Measurements from ENCODE around the gene CACNA1D. TPM values are rescaled to one million over a fixed set of nuclear protein-coding genes. Genes with fewer than 3 reads are reported as not detected.

CACNA1D gene
- total RNA-seq, 4 donors from 2014 or later, result 0.75 to 2.5 (median 1.2) TPM

GRCh38 chr3:53828581-53828980 is 334.2 kb downstream of the CACNA1D start:
- intact Hi-C loops (cut with DNase I), result no loop called here
- H3K36me3 ChIP-seq, result peaks cover 0 to under 1% (median 0%) of the 10 kb centered on the region in 4 donors
- no peak overlapping the region for H3K27ac ChIP-seq (replicated peaks in 1 of 4)
- WGBS, result 91% methylated on average over 1 of the region's 1 CpG
- H3K4me1 ChIP-seq, result no peaks in the 10 kb centered on the region
- H3K9me3 ChIP-seq, result no peaks in the 10 kb centered on the region
- TF ChIP-seq EP300 (IDR thresholded peaks at IDR 0.05), result no peak
- no peak for TF ChIP-seq CTCF (IDR thresholded peaks at IDR 0.05)
- no peak for TF ChIP-seq POLR2A (IDR thresholded peaks at IDR 0.05; ENCODE audit: low read depth)
- TF ChIP-seq POLR2AphosphoS5 (IDR thresholded peaks at IDR 0.05), result no peak
- no peak overlapping the region for H3K4me3 ChIP-seq
- no peaks in the 10 kb centered on the region for H3K27me3 ChIP-seq
- no peak for DNase-seq (ENCODE audit: extremely low spot score)

DNA sequence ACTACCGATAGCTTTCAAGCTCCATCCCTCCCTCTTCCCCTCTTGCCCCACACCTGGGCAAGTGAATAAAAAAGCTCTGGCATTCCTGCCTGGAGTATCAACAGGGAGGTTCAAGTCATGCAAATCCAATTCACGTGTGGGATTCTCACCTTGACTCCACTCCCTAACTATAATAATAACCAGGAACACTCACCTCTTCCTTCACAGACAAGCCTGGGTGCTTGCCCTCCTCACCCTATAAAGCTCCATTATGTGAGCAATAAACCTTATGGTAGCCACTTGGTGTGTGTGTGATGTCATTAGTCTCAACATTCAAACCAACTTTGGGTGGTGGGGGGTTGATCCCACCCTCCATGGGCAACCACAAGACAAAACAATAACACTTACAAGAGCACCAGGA is 335.2 kb downstream of the CACNA1D start:
- TF ChIP-seq POLR2AphosphoS5 (IDR thresholded peaks at IDR 0.05), result no peak
- TF ChIP-seq POLR2A (IDR thresholded peaks at IDR 0.05; ENCODE audit: low read depth), result no peak
- no peak for TF ChIP-seq CTCF (IDR thresholded peaks at IDR 0.05)
- no peak for TF ChIP-seq EP300 (IDR thresholded peaks at IDR 0.05)
- WGBS, result 84% methylated on average over 2 of the region's 2 CpGs
- H3K4me1 ChIP-seq, result no peaks in the 10 kb centered on the region
- no peak overlapping the region for H3K4me3 ChIP-seq
- intact Hi-C loops (cut with DNase I), result no loop called here
- H3K27ac ChIP-seq (replicated peaks in 1 of 4), result no peak overlapping the region
- no peaks in the 10 kb centered on the region for H3K36me3 ChIP-seq
- no peaks in the 10 kb centered on the region for H3K9me3 ChIP-seq
- no peaks in the 10 kb centered on the region for H3K27me3 ChIP-seq
- DNase-seq (ENCODE audit: extremely low spot score), result no peak

DNA sequence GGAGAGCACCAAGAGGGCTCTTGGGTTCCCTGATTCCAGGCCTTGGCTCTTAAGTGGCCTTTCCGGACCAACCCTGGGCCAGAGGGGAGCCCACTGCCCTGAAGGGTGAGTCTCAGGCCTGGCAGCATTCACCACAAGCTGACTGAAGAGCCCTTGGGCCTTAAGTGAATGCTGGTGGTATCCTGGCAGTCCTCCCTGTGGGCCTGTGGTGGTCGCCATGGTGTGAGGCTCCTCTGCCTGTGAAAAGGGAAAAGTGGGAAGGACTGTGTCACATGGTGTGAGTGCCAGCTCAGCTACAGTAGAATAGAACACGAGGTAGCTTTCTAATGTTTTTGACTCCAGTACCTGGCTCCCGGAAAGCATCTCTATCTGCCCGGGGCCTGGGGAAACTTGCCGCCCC is 336.5 kb downstream of the CACNA1D start:
- 94% methylated on average over 5 of the region's 6 CpGs for WGBS
- TF ChIP-seq POLR2A (IDR thresholded peaks at IDR 0.05; ENCODE audit: low read depth) (no peak), POLR2AphosphoS5 (IDR thresholded peaks at IDR 0.05) (no peak), EP300 (IDR thresholded peaks at IDR 0.05) (no peak), CTCF (IDR thresholded peaks at IDR 0.05) (no peak)
- Histone ChIP-seq H3K36me3 (no peaks in the 10 kb centered on the region), H3K4me1 (no peaks in the 10 kb centered on the region), H3K27me3 (no peaks in the 10 kb centered on the region), H3K4me3 (no peak overlapping the region), H3K27ac (replicated peaks in 1 of 4) (no peak overlapping the region), H3K9me3 (no peaks in the 10 kb centered on the region)
- DNase-seq (ENCODE audit: extremely low spot score), result no peak
- intact Hi-C loops (cut with DNase I), result no loop called here

DNA sequence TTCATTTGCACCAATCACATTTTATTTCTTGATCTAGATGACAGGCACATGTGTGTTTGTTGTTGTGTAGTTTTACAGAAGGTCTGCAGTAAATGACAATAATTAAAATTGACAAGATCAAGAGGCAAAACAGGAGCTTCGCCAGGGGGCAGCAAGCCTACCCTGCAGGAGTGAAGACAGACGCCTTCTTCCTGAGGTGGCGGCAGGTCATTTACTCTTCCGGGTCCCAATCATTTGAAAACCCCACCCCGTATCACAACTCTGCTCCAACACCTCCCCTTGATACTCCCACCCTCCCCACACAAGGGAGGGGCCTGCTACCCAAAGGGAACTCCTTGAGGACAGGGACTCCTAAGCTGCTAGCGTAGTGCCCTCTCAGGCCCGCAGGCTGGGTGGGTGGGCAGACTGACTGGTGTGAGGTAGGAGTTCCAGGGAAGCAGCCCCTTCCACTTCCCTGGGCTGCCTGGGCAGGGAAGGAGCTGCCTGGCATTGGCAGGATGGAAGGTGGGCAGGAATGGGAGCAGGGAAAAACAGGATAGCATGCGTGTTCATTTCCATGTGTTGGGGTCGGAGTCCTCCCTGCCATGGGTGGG is 338.7 kb downstream of the CACNA1D start:
- Histone ChIP-seq H3K27ac (replicated peaks in 1 of 4) (no peak overlapping the region), H3K4me1 (no peaks in the 10 kb centered on the region), H3K27me3 (peaks cover 0 to under 1% (median 0%) of the 10 kb centered on the region in 4 donors), H3K9me3 (no peaks in the 10 kb centered on the region), H3K4me3 (no peak overlapping the region), H3K36me3 (no peaks in the 10 kb centered on the region)
- TF ChIP-seq CTCF (IDR thresholded peaks at IDR 0.05) (no peak), POLR2A (IDR thresholded peaks at IDR 0.05; ENCODE audit: low read depth) (no peak), POLR2AphosphoS5 (IDR thresholded peaks at IDR 0.05) (no peak), EP300 (IDR thresholded peaks at IDR 0.05) (no peak)
- no peak for DNase-seq (ENCODE audit: extremely low spot score)
- intact Hi-C loops (cut with DNase I), result no loop called here
- WGBS, result 89% methylated on average over 9 of the region's 9 CpGs

GRCh38 chr3:53833700-53834099 is 339.3 kb downstream of the CACNA1D start:
- intact Hi-C loops (cut with DNase I), result no loop called here

More at GRCh38 chr3:53833700-53834099, 339.3 kb downstream of the CACNA1D start:
- no peak for TF ChIP-seq CTCF (IDR thresholded peaks at IDR 0.05)
- TF ChIP-seq POLR2AphosphoS5 (IDR thresholded peaks at IDR 0.05), result no peak
- TF ChIP-seq EP300 (IDR thresholded peaks at IDR 0.05), result no peak
- TF ChIP-seq POLR2A (IDR thresholded peaks at IDR 0.05; ENCODE audit: low read depth), result no peak
- H3K27ac ChIP-seq (replicated peaks in 1 of 4), result no peak overlapping the region
- no peaks in the 10 kb centered on the region for H3K4me1 ChIP-seq
- peaks cover 0 to 4% (median 0%) of the 10 kb centered on the region in 4 donors for H3K27me3 ChIP-seq
- peaks cover 0 to 1% (median 0%) of the 10 kb centered on the region in 4 donors for H3K36me3 ChIP-seq
- no peak for DNase-seq (ENCODE audit: extremely low spot score)
- no peaks in the 10 kb centered on the region for H3K9me3 ChIP-seq
- WGBS, result 67% methylated on average over 5 of the region's 5 CpGs
- H3K4me3 ChIP-seq, result no peak overlapping the region

All from esophagus muscularis mucosa (tissue), 4 donors.